Measurements from ENCODE around the gene LGALS7. TPM values are rescaled to one million over a fixed set of nuclear protein-coding genes. Genes with fewer than 3 reads are reported as not detected.
A peak's percentile ranks its signal among the peaks of the same experiment; 100 is the strongest.
"Not testable (repeated sequence)": the region's sequence is repeated elsewhere in the genome, so short reads cannot be mapped to it uniquely, and the experiment has no call there.

Gene LGALS7
- total and polyA plus RNA-seq, 8 donors: 1.7 to 1,381 (median 2.0) TPM; not detected in 5

GRCh38 chr19:38784224-38784623 lies 10.9 kb upstream of the LGALS7 start:
- 43 to 73% (median 51%) methylated on average over 3 of the region's 3 CpGs for WGBS, 5 donors
- Histone ChIP-seq H3K27ac (no peak overlapping the region), H3K36me3 (no peaks in the 10 kb centered on the region), H3K27me3 (peaks cover 0 to 17% (median 0%) of the 10 kb centered on the region in 3 donors), H3K4me1 (peaks cover 0 to 5% (median 0%) of the 10 kb centered on the region in 4 donors), H3K9me3 (no peaks in the 10 kb centered on the region), H3K4me3 (no peak overlapping the region)
- DNase-seq: no peak
- TF ChIP-seq POLR2AphosphoS5 (IDR thresholded peaks at IDR 0.05) (peak in 1 of 3 donors; percentile 33), CTCF (IDR thresholded peaks at IDR 0.05) (no peak)
- intact Hi-C loops (cut with DNase I; ENCODE audit: low total_unique reads): no loop called here

- intact Hi-C loops (cut with DNase I; ENCODE audit: low total_unique reads): not testable (repeated sequence)
- WGBS, 5 donors: 87 to 91% (median 89%) methylated on average over 13 of the region's 13 CpGs
These were observed 8.9 kb upstream of the LGALS7 start for GRCh38 chr19:38782212-38782611.

GRCh38 chr19:38781058-38781457 lies 7.7 kb upstream of the LGALS7 start:
- 68 to 72% (median 71%) methylated on average over 7 of the region's 7 CpGs for WGBS, 5 donors
- no peak for DNase-seq
- intact Hi-C loops (cut with DNase I; ENCODE audit: low total_unique reads): no loop called here
- no peak overlapping the region for H3K27ac ChIP-seq
- H3K9me3 ChIP-seq: no peaks in the 10 kb centered on the region
- H3K36me3 ChIP-seq: no peaks in the 10 kb centered on the region
- H3K4me1 ChIP-seq: peaks cover 0 to 5% (median 0%) of the 10 kb centered on the region in 4 donors
- no peak for TF ChIP-seq POLR2A (IDR thresholded peaks at IDR 0.05)
- TF ChIP-seq POLR2AphosphoS5 (IDR thresholded peaks at IDR 0.05): no peak
- no peak for TF ChIP-seq CTCF (IDR thresholded peaks at IDR 0.05)
- no peak for TF ChIP-seq EP300 (IDR thresholded peaks at IDR 0.05)
- H3K27me3 ChIP-seq: peaks cover 0 to 23% (median 0%) of the 10 kb centered on the region in 3 donors
- H3K4me3 ChIP-seq: no peak overlapping the region

More at GRCh38 chr19:38782212-38782611, 8.9 kb upstream of the LGALS7 start:
- not testable (repeated sequence) for H3K36me3 ChIP-seq, H3K4me3 ChIP-seq, H3K9me3 ChIP-seq, H3K4me1 ChIP-seq, DNase-seq, H3K27ac ChIP-seq
- peaks cover 0 to 23% (median 0%) of the 10 kb centered on the region in 3 donors for H3K27me3 ChIP-seq

- WGBS, 5 donors: 86 to 90% (median 89%) methylated on average over 7 of the region's 7 CpGs
- H3K27ac ChIP-seq: no peak overlapping the region
These were observed 7.1 kb upstream of the LGALS7 start for GRCh38 chr19:38780443-38780842.

More at GRCh38 chr19:38780443-38780842, 7.1 kb upstream of the LGALS7 start:
- intact Hi-C loops (cut with DNase I; ENCODE audit: low total_unique reads): no loop called here
- Histone ChIP-seq H3K27me3 (peaks cover 0 to 23% (median 0%) of the 10 kb centered on the region in 3 donors), H3K4me3 (no peak overlapping the region), H3K4me1 (peaks cover 0 to 5% (median 0%) of the 10 kb centered on the region in 4 donors), H3K36me3 (no peaks in the 10 kb centered on the region), H3K9me3 (no peaks in the 10 kb centered on the region)
- no peak for DNase-seq
- TF ChIP-seq CTCF (IDR thresholded peaks at IDR 0.05): no peak
- no peak for TF ChIP-seq EP300 (IDR thresholded peaks at IDR 0.05)
- no peak for TF ChIP-seq POLR2AphosphoS5 (IDR thresholded peaks at IDR 0.05)
- TF ChIP-seq POLR2A (IDR thresholded peaks at IDR 0.05): no peak
